HG03558 (cell line): ENCODE measurements around the gene SORCS2.

Experiments
- ATAC-seq: cut with Tn5 transposase; IDR thresholded peaks from one replicate; pipeline ENCODE4 v1.9.1; 2021; ENCODE audit warnings: moderate number of reproducible peaks; ENCODE audit not compliant: unreplicated experiment; ENCODE audit errors: extremely low read depth

The SORCS2 gene

DNA sequence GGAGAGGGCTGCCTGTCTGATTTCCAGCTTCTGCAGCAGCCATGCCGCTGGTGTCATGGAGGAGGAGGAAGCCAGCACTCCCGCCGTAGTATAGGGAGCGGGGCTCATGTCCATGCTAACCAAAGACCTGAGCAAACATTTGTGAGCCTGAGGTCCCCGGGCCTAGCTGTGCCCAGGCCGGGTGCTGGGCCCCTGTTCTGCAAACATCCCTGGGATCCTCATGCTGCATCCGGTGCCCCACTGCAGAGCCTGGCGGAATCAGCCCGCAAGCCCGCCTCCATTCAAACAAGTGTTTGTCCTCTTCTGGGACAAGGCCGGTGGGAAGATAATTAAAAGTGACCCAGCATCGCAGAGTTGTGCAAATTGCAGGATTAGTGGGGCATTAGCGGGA, 106.3 kb downstream of the SORCS2 start:
- ATAC-seq: no peak

DNA sequence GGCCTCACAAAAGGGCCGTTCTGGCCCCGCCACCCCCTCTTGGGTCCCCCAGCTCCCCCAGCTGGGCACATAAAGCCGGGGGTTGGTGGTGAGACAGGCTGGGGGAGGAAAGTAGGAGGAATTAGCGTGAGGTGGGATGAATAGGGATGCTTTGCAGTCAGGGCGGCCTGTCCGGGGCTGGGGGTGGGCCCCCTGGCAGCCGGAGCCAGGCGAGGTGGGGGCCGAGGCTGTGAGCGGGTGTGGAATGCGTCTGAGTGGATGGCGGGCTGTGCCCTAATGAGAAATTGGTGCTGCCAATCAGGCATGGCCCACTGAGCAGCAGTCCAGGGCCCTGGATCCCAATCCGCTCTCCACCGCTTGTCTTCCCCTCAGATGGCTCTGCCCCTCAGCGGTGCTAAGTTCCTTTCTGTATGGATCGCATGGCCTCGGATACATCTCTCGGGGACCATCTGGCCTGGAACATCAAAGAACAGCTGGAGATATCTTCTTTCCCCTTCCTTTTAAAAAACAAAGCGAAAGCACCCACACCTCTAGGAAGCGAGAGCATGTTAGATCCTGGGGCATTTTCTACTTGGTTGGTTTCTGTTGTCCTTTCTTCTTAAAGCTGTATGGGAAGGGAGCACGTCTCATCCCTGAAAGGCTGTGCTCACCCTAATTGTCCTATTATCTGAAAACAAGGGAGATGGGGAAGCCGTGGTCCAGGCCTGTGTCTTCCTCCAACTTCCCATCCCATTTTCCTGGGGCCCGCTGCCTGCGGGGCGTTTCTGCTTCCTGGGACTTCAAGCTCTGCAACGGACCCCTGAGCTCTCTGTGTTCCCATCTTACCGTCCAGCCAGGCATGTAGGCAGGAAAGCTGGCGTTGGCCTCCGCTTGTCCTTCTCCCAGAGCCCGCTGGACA, 106.9 kb downstream of the SORCS2 start:
- ATAC-seq: no peak

- no peak for ATAC-seq
Observed at GRCh38 chr4:7299908-7300710, 107.8 kb downstream of the SORCS2 start.

DNA sequence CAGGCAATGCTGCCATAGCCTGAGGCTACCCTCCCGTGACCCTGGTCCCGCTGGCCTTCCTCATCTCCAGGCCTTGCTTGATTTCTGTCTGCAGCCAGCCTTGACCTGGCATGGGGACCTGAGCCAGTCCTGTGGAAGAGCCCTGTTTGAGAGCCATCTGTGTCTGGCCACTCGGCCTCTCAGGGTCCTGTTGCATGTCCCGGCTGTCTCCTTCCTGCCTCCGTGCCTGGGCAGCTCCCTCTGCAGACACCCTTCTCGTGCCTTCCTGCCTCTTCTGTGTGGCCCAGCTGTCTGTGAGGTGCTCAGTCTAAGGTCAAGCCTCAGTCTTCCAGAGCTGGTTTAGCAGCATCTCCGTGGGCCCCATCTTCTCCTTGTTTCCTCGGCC, 108.4 kb downstream of the SORCS2 start:
- ATAC-seq: no peak

- no peak for ATAC-seq
Observed at GRCh38 chr4:7301126-7301785, 108.9 kb downstream of the SORCS2 start.

- ATAC-seq: no peak
Observed at GRCh38 chr4:7301846-7302630, 109.7 kb downstream of the SORCS2 start.

- ATAC-seq: no peak
Observed at GRCh38 chr4:7302781-7303404, 110.6 kb downstream of the SORCS2 start.

DNA sequence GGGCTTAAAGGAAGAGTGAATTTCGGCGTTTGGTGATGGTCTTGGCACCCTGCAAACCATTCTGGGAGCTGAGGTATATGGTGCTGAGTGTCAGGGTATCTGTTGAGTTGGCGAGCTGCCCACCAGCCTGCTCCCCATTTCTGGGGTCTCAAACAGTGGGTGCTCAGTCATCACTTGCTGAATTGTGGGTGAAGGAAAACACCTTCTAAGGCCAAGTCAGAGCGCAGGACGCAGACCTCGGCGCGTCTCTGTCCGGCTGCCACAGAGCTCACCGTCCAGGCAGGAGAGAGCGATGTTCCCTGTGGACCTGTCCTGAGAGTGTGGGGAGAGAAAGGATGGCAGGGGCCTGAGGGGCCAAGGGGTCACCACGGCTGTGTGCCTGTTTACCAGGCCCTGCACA, 111.2 kb downstream of the SORCS2 start:
- no peak for ATAC-seq

GRCh38 chr4:7304436-7304835, 112.1 kb downstream of the SORCS2 start:
- no peak for ATAC-seq

GRCh38 chr4:7306021-7306965, 114.0 kb downstream of the SORCS2 start:
- no peak for ATAC-seq

DNA sequence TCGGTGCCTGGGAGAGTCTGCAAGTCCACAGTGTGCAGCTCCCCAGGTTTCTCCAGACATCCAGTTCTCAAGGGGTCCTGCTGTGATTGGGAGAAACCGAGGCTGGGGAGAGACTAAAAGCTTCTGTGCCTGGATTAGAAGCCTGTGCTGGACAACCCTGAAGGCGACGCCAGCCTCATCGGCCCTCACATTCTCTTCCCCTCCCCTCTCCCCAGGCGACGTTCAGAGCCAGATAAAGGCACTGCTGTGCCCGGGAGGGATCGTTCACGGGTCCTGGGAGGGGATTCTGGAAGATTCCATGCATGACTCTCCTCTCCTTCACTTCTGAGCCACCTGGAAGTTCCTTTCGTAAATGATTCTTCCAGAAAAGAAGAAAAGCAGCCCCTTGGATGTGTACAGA, 114.6 kb downstream of the SORCS2 start:
- no peak for ATAC-seq

- no peak for ATAC-seq
Observed at GRCh38 chr4:7307394-7308099, 115.2 kb downstream of the SORCS2 start.

- ATAC-seq: no peak
Observed at GRCh38 chr4:7309181-7309580, 116.8 kb downstream of the SORCS2 start.

DNA sequence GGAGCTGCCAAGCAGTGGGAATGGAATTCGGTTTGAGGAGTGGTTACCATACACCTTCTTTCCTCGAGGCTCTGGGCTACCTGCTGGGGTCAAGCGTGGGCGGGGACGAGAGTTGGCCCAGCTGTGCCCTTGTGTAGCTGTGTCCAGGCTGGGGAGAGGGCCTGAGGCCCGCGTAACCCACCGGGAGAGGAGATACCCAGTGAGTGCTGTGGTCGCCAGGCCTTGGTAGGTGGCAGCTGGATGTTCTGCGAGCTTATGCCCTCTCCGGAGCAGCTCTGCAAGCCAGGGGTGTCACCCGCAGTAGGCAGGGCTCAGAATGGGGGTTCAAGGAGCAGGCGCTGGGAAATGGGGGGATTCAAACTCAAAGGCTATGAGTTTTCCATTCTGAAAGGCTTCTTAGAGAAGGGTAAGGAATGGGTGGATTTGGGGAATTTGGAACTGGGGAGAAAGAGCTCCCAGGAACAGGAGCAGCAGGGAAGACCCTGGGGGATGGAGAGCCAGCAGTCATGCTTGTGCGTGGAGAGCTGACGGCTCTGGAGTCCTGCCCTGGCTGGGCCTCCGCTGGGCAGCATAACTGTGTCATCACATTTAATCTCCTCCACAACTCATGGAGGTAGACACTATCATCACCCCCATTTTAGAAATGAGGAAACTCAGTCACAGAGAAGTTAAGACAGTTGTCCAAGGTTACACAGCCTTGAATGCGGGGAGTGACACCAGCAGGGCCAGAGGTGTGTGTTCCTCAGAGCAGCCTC, 117.5 kb downstream of the SORCS2 start:
- ATAC-seq: no peak

DNA sequence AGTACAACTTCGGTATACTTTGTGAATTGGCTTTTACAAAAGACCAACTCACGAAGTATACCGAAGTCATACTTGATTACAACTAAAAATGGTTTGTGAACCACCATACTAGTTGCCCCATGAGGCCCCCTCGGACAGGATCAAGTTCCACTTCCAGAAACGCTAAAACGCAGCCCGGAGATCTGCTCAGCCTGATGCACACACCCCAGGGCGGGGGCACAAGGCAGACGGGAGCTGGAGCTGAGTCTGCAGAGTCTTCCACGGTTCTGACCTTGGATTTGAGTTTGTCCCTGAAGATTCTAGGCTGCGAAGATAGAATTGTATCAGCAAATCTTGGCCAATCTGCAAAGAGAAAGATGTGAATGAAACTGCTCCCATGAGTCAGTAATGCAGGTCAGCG, 118.1 kb downstream of the SORCS2 start:
- no peak for ATAC-seq

- no peak for ATAC-seq
Observed at GRCh38 chr4:7311205-7311604, 118.9 kb downstream of the SORCS2 start.

DNA sequence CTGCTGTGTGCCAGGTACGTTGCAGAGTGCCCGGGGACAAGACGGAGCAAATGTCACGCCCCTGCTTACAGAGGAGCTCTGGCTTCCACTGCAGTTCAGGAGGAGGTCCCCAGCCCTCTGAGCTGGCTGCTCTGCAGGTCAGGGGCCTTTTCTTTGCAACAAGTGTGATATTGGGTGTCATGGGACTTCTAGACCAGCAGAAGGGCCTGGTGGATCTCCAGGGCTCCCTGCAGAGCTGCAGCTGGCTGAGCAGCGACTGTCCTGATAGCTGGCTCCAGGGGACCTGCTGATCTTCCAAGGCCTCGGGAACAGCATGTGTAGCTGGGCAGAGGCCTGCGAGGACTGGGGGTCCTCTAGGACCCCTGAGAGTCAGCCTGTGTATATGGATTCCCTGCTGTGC, 120.4 kb downstream of the SORCS2 start:
- ATAC-seq: no peak
